H54 (cell line): ENCODE measurements around the gene MBP.
"Not testable (repeated sequence)": the region's sequence is repeated elsewhere in the genome, so short reads cannot be mapped to it uniquely, and the experiment has no call there.

Source experiments
- DNase-seq: peaks from one replicate; pipeline ENCODE4 v3.0.0; 2011; ENCODE audit warnings: low spot score, mixed read lengths; ENCODE audit not compliant: insufficient read length
- FAIRE-seq: peaks from 3 replicates; lab custom pipeline; 2011; peaks lifted over from hg19 to GRCh38; lab: Jason Lieb, UNC
- POLR2A ChIP-seq: IDR thresholded peaks from 2 replicates; pipeline ENCODE4 v1.6.1; 2011; ENCODE audit warnings: low read depth, mild to moderate bottlenecking, low read length

MBP gene

GRCh38 chr18:76975577-76976110 is 156.9 kb downstream of the MBP start:
- TF ChIP-seq POLR2A: no peak
- FAIRE-seq: no peak
- no peak for DNase-seq

GRCh38 chr18:76974386-76974785 is 158.2 kb downstream of the MBP start:
- no peak for FAIRE-seq
- no peak for DNase-seq

DNA sequence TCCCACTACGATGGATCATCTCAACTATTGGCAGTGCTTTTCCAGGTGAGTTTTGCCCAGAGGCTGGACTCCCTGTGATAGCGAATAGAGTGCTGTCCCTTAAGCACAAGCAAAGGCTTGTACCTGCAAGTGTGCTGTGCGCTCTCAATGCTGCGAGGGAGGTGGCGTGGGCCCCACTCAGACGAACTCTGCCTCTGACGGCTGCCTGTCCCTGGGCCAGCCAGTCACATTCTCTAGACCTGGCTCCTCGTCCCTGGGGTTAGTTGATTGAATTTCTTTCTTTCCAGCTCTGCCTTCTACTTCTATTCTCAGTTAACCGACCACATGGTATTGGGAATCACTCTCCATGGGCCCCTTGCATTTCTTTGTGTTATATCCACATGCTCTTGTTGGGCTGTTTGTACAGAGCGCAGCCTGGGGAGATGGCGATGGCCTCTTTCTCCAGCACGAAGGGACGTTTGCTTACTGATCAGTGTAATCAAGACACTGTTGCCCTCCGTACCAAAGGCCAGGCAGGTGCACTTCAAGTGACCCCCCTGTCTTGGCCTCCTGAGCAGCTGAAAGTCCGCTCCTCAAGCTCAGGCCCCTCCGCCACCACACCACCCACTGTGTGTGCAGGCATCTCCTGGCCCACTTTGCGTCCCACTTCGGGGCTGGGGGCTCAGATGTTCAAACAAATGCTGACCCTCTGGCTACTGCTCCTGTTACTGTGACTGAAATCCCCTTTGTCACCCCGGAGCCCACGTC is 158.9 kb downstream of the MBP start:
- DNase-seq (no peak), FAIRE-seq (no peak)
- no peak for TF ChIP-seq POLR2A

More at GRCh38 chr18:76974386-76974785, 158.2 kb downstream of the MBP start:
- no peak for TF ChIP-seq POLR2A

- no peak for TF ChIP-seq POLR2A
- FAIRE-seq (no peak), DNase-seq (no peak)
Observed at GRCh38 chr18:76972846-76973519, 159.6 kb downstream of the MBP start.

GRCh38 chr18:76972241-76972640 is 160.3 kb downstream of the MBP start:
- FAIRE-seq (no peak), DNase-seq (no peak)
- no peak for TF ChIP-seq POLR2A

DNA sequence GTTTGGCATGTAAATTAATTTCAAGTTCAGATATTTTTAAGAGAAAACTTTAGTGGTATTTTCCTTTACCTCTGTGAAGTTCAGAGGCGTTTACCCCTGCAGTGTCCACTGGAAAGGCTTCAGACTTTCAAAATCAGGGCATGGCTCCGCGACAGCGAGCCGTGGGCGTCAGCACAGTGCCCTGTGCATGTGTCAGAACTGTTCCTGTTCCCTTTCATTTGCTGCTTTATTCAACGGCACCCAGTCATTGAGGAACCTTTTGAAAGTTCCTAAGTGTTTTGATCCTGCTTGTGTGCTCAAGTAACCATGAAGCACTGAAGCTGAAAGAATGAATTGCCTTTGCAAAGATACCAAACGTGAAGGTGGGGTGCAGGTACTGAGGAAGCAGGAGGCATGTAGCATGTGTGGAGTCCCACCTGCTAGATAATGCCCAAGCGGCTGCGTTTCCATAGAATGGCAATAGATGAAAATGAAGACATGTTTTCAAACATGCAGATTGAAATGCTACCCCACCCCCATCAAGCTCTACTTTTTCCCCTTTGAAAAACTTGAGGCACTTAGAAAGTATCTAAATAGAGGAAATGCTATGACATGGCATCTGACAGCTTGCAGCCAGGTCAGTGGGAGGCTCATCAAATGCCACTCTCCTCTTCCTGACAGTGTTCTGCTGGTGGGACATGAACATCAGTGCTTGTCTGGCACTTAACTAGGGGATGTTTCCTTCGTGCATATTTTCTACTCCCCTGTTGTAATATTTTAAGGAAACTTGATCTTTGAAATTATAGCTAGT is 161.6 kb downstream of the MBP start:
- DNase-seq (no peak), FAIRE-seq (no peak)
- TF ChIP-seq POLR2A: no peak

DNA sequence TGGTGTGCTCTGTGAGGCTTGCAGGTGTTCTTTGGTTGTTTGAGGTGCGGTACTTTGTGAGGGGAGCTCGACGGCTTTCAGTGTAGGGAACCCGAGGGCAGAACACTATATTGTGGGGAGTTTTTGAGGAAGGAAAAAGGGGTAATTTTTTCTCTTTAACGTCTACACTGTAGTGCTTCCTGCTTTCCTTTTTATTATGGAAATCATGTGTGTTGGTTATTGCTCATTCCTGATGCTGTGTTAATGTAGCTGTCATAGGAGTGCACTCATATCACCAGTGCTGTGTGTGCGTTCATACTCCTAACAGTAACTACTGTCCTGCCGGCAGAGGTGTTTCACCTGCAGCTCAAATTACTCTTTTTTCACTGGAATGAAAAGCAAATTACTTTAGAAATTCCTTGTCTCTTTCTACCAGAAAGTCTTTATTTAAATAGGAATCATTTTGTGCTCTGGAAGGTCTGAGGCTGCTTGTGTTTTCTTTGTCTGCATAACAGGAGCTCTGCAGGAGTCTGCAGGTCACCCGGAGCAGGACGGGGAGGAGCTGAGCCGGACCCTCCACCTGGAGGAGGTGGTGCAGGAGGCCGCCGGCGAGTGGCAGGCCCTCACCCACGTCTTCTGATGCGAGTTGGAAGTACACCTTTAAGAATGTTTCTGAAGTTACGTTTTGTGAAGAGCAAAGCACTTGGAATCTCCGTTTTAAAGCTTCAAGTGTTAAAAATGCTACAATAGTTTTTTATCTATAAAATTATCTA is 164.7 kb downstream of the MBP start:
- TF ChIP-seq POLR2A: no peak
- FAIRE-seq (no peak), DNase-seq (no peak)

- FAIRE-seq, DNase-seq: not testable (repeated sequence)
Observed at GRCh38 chr18:76967299-76967698, 165.3 kb downstream of the MBP start.

- not testable (repeated sequence) for DNase-seq, FAIRE-seq
Observed at GRCh38 chr18:76965555-76966151, 166.9 kb downstream of the MBP start.

DNA sequence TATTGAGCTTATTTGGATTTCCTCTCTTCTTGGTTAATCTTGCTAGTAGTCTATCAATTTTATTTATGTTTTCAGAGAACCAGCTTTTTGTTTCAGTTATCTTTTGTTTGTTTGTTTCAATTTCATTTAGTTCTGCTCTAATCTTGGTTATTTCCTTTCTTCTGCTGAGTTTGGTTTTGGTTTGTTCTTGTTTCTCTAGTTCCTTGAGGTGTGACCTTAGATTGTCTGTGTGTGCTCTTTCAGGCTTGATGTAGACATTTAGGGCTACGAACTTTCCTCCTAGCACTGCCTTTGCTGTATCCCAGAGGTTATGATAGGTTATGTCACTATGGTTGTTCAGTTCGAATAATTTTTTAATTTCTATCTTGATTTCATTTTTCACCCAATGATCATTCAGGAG is 168.6 kb downstream of the MBP start:
- no peak for FAIRE-seq
- no peak for TF ChIP-seq POLR2A
- DNase-seq: no peak

DNA sequence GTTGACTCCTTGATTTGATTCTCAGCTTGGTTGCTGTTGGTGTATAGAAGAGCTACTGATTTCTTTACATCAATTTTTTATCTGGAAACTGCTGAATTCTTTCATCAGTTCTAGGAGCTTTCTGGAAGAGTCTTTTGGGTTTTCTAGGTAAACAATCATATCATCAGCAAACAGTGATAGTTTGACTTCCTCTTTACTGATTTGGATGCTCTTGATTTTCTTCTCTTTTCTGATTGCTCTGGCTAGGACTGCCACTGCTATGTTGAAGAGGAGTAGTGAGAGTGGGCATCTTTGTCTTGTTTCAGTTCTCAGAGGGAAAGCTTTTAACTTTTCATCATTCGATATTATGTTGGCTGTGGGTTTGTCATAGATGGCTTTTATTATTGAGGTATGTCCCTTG is 169.7 kb downstream of the MBP start:
- FAIRE-seq (no peak), DNase-seq (no peak)
- no peak for TF ChIP-seq POLR2A

DNA sequence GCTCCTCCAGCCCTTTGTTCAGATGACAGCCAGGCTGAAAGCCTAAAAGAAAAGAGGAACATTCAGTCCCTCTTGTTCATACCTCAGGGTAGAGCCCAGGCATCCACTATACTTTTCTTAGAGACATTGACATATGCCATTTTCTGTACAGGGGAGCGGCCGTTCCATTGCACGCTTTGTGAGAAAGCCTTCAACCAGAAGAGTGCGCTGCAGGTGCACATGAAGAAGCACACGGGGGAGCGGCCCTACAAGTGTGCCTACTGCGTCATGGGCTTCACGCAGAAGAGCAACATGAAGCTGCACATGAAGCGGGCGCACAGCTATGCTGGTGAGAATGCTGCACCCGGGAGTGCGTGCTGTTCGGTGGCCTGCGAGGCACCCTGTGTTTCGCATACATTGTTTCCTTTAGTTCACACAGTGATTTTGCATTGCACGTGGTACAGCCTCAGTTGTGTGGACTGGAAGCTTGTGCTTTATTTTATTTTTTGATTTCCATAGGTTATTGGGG is 172.0 kb downstream of the MBP start:
- no peak for FAIRE-seq
- no peak for TF ChIP-seq POLR2A
- no peak for DNase-seq

GRCh38 chr18:76959605-76960004 is 173.0 kb downstream of the MBP start:
- no peak for TF ChIP-seq POLR2A
- no peak for DNase-seq
- FAIRE-seq: no peak
